ENCODE results near the gene MTHFSD.

Gene MTHFSD

GRCh38 chr16:86584071-86584685 is 29.1 kb upstream of the MTHFSD start:
- no peak for DNase-seq

- no peak for DNase-seq
These were observed 26.4 kb upstream of the MTHFSD start for GRCh38 chr16:86581458-86581857.

GRCh38 chr16:86580791-86581170 is 25.7 kb upstream of the MTHFSD start:
- no peak for DNase-seq

DNA sequence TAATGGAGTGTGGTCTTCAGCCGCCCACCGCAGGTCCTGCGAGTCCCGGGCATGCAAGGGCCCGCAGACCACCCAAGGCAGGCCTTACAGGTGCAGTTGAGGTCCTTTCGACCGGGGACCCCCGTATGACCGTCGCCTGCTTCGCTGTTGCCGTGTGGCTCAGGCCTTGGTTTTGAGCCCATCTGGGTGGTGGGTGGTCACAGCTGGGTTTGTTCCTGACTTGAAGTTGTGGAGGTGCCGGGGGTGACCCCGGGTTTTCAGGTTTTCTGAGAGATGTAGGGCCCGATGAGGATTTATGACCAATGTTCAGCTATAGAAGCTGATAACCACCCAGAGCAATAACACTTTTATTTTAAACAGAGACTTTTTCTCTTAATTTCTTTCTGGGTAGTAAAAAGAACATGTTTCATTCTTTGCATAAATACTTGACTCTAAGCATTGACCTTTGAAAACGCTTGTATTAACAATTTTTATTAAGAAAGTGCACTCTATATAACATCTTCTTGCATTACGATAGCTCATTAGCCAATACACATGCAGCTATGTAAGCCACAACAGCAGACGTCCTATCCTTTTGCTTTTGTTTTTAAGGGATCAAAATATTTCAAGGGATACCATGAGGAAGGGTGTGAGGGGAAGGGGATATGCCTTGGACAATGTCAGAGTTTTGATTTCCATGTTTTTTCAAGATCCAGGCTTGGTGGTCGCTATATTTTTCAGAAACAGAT is 25.2 kb upstream of the MTHFSD start:
- no peak for DNase-seq

- DNase-seq: no peak
These were observed 24.4 kb upstream of the MTHFSD start for GRCh38 chr16:86579268-86580062.

DNA sequence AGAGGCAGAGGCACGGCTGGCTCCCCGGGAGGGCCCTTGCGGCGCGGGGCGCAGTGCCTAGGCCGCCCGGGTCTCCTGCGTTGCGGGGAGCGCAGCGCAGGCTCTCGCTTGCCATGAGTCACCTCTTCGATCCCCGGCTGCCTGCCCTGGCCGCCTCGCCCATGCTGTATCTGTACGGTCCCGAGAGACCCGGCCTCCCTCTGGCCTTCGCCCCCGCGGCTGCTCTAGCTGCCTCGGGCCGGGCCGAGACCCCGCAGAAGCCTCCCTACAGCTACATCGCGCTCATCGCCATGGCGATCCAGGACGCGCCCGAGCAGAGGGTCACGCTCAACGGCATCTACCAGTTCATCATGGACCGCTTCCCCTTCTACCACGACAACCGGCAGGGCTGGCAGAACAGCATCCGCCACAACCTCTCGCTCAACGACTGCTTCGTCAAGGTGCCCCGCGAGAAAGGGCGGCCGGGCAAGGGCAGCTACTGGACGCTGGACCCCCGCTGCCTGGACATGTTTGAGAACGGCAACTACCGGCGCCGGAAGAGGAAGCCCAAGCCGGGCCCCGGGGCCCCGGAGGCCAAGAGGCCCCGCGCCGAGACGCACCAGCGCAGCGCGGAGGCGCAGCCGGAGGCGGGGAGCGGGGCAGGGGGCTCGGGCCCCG is 23.7 kb upstream of the MTHFSD start:
- no peak for DNase-seq

GRCh38 chr16:86578061-86578599 is 23.1 kb upstream of the MTHFSD start, which contains the start of gene FOXL1:
Gene FOXL1 (plus strand): TSS chr16:86578549. CDS start chr16:86578724, 175 bp downstream.
- DNase-seq: no peak

DNA sequence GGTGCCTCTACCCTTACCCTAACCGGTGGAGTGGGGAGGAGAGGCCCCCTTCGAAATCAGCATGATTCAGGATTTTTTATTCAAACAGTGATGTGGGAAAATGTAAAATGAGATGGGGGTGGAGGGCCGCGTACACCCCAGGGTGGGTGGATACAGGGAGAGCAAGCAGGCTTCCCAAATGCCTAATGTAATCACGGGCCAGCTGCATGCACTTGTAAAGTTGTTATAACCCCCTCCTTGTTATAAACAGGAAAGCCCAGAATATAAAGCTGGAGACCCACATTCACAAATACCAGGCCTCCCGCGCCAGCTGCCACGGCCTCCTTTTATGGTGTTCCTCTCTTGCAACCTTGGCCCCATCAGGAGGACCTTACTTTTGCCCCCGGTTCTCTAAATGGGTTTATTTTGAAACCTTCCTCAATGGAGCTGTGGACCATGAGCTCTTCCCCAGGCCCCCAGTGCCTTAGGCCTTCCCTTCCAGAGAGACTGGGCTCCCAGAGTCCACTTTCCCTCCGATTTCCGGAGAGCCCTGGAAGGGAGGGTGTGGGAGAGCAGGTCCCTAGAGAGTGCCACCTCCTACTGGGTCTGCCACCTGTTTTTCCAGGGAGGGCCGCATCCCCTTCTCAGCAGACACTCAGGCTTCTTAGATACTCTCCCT is 22.4 kb upstream of the MTHFSD start:
- DNase-seq: no peak

DNA sequence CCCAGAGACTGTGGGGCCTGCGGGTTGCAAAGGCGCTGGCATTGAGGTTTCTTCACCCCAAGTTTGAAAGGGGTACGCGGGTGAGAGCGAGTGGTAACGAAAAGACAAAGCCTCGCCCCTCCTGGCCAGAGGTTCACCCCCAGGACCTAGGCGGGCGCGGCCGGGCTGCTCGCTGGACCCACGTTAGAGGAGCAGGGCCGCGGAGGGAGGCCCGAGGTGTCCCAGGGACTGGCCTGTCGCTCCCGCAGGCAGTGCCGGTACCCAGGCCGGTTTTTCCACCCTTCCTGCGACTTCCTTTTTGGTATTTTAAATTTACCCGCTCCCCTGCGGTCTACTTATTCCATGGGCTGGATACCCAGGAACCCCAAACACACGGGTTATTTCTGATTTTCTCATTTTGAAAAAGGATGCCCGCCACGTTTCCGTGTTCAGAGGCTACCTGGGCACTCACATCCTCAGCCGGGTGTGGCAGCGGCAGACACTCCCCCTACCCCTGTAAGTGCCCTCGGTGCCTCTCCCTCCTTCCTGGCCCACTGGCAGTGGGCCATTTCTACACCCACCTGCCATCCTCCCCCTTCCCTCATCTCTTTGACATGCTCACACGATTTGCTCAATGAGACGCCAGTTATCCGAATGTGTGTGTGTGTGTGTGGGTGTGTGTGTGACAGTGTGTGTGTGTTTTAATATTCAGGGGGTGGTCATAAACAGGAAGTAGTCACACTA is 21.7 kb upstream of the MTHFSD start:
- DNase-seq: no peak

- peak; percentile 34 for DNase-seq
These were observed 20.9 kb upstream of the MTHFSD start for GRCh38 chr16:86575754-86576557.

GRCh38 chr16:86575095-86575685 is 20.2 kb upstream of the MTHFSD start:
- DNase-seq: no peak

DNA sequence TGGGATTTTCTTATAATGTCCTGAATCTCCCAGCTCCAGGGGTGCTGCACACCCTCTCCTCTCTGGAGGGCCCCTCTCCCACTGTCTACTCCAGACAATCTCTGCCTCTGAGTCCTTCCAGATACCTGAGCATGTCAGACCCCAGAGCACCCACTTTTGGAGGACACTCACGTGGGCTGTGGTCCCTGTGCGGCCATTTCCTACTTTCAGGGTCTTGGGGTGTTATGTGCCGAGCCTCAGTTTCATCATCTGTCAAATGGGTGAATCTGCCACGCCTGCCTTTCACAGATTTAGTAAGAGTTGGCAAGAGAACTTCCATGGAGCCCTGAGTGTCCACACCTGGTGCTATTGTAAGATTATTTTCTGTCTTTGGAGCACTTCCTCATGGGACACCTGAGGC is 19.6 kb upstream of the MTHFSD start:
- DNase-seq: no peak

DNA sequence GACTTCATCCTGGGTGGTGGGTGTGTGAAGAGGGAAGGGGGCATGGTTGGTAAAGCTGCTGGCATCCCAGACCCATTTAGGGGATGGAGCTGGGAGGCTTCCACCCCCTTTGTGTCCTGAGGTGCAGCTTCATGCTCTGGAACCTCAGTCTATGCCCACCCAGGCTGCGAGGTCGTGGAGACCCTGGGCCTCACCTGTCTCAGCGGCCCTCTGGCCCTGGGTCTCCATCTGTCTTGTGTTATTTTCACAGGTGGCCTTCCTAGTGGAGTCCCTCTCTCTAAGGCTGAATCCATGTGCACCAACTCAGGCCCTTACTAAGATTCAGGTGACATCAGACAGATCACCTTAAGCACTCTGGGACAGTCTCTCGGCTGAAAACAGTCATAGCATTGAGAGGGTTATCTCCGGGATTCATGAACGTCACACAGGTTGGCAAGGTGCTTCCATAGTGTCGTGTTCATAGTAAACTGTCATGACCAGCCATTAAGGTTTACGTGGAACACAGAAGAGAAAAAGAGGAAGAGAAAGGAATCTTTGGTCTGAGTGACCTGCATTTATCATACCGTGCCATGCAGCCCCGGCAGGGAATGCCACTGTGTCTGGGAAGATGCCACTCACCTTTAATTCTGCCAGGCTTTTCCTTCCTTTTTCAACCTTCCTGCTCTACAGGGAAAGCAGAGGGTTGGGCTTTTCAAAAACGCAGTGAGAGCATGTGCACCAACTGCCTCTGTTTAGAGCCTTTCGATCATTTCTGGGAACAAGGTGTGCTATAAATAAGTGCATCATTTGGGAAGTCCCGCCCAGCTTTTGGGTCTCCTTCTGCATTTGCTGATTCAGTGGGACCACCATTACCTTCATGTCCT is 18.8 kb upstream of the MTHFSD start:
- no peak for DNase-seq

DNA sequence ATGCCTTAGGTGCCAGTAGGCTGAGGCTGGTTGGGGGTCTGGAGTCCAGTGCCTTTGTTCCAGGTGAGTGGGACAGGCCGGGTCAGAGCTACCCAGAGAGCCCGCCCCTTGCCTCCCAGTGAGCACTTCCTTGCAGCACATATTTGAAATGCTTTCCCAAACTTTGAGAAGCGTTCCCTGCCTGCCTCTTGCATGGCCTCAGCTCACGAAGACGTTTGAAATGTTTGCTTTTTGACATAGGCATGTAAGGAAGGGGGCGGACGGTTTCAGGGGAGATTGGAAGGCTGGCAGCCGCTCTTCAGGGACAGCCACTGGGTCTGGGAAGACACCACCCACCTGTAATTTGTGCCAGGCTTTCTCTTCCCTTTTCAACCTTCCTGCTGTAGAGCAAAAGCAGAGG is 18.2 kb upstream of the MTHFSD start:
- DNase-seq: no peak

GRCh38 chr16:86572606-86573005 is 17.6 kb upstream of the MTHFSD start:
- DNase-seq: no peak

GRCh38 chr16:86572041-86572521 is 17.0 kb upstream of the MTHFSD start:
- DNase-seq: no peak

DNA sequence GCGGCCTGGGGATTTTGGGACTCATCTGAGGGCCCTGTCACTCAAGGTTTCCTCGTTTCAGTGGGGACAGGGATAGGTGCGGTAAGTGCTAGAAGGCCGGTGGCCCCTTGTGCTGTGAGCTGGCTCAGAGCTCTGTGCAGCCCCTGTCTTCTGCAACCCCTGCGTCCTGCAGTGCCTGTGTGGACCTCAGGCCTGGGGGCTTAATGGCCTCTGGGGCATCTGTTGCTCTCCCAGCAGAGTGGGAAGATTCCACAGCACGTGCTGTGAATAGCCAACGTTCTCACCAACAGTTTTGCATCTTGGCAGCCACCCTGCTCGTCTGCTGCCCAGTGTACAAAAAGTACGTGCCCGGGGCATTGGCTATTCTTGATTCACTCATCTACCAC is 16.5 kb upstream of the MTHFSD start:
- no peak for DNase-seq

- DNase-seq: no peak
These were observed 15.8 kb upstream of the MTHFSD start for GRCh38 chr16:86570558-86571529.

Measured in CD4-positive, alpha-beta T cell treated with Interleukin-10 for 1 hour (primary cell).